HCEC 1CT (cell line): ENCODE data around the gene FNDC1.

Experiments
- DNase-seq: peaks from one replicate; pipeline ENCODE4 v3.0.0-alpha.2; 2017

FNDC1 gene

DNA sequence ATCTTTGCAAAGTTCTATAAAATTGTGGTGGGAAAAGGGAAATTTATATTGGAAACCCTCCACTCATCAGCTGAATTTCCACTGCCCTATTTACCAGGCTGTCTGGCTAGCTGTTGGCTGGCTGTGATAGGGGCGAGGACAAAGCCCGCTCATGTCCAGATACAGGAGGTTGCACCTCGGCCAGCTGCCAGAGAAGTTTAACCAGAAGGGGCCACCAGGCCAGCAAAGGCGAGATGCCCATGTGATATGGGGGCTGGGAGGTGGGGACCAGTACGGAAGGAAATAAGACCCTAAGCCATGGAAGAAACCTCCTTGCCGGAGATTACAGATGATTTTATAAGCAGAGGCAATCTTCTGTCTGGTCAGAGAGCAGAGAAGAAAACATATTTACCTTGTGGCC, 143.8 kb downstream of the FNDC1 start:
- no peak for DNase-seq

GRCh38 chr6:159315562-159315961, 146.4 kb downstream of the FNDC1 start:
- no peak for DNase-seq

DNA sequence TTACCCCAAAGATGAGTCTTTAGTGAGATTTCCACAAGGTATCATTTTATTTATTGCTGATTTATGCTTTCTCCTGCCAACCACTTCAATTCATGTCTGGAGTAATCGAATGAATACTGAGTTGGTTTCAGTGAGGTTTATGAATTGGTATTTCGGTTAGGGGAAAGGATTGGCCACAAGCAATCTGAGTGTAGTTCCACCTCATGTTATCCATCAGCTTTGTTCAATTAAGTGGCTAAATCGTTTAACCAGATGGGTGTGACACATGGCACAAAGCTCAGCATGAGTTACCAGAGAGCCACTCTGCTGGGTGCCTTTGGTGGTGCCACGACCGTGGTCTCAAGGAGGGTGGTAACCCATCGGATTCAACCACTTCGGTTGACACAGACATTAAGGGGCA, 148.2 kb downstream of the FNDC1 start:
- no peak for DNase-seq

GRCh38 chr6:159321267-159321666, 152.1 kb downstream of the FNDC1 start:
- DNase-seq = no peak
